ENCODE results near the gene CELSR1.

The CELSR1 gene

DNA sequence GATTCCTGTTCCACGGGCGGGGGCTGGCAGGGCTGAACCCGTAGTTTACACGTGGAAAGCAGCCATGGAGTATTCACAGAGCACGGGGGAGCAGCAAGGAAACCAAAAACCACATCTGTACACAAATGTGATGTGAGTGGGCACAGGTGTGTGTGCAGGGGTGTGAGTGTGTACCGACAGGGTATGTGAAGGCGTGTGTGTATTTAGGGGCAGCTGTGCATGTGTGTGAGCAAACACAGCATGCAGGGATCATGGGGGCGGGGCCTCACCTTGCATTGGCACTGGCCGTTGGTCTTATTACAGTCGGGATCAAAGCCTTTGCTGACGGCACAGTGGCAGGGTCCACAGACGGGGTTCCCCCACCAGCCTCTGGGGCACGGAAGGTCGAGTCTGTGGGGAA, 143.5 kb downstream of the CELSR1 start:
- no peaks in the 10 kb centered on the region for H4K20me1 ChIP-seq (ENCODE audit: insufficient read depth)
- H3K27me3 ChIP-seq (ENCODE audit: insufficient read depth, low read depth) = peaks cover 33% of the 10 kb centered on the region; the same call in 1 of the 2 replicates
- no peak overlapping the region for H3K9ac ChIP-seq
- no peak overlapping the region for H2AFZ ChIP-seq (ENCODE audit: low read depth)
- H3K79me2 ChIP-seq (ENCODE audit: insufficient read depth, low read depth) = no peaks in the 10 kb centered on the region
- TF ChIP-seq, protein P1, sequence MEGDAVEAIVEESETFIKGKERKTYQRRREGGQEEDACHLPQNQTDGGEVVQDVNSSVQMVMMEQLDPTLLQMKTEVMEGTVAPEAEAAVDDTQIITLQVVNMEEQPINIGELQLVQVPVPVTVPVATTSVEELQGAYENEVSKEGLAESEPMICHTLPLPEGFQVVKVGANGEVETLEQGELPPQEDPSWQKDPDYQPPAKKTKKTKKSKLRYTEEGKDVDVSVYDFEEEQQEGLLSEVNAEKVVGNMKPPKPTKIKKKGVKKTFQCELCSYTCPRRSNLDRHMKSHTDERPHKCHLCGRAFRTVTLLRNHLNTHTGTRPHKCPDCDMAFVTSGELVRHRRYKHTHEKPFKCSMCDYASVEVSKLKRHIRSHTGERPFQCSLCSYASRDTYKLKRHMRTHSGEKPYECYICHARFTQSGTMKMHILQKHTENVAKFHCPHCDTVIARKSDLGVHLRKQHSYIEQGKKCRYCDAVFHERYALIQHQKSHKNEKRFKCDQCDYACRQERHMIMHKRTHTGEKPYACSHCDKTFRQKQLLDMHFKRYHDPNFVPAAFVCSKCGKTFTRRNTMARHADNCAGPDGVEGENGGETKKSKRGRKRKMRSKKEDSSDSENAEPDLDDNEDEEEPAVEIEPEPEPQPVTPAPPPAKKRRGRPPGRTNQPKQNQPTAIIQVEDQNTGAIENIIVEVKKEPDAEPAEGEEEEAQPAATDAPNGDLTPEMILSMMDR (conservative IDR thresholded peaks at IDR 0.05; ENCODE audit: low read depth, low read length) = no peak
- H3K4me3 ChIP-seq (IDR thresholded peaks at IDR 0.05; ENCODE audit: insufficient read depth, low read depth, low read length) = no peak overlapping the region
- no peaks in the 10 kb centered on the region for H3K36me3 ChIP-seq (ENCODE audit: insufficient read depth)
- H3K27ac ChIP-seq = no peak overlapping the region
- no peaks in the 10 kb centered on the region for H3K4me1 ChIP-seq (ENCODE audit: low read depth, poor library complexity, severe bottlenecking)
- H3K4me2 ChIP-seq = no peak overlapping the region

DNA sequence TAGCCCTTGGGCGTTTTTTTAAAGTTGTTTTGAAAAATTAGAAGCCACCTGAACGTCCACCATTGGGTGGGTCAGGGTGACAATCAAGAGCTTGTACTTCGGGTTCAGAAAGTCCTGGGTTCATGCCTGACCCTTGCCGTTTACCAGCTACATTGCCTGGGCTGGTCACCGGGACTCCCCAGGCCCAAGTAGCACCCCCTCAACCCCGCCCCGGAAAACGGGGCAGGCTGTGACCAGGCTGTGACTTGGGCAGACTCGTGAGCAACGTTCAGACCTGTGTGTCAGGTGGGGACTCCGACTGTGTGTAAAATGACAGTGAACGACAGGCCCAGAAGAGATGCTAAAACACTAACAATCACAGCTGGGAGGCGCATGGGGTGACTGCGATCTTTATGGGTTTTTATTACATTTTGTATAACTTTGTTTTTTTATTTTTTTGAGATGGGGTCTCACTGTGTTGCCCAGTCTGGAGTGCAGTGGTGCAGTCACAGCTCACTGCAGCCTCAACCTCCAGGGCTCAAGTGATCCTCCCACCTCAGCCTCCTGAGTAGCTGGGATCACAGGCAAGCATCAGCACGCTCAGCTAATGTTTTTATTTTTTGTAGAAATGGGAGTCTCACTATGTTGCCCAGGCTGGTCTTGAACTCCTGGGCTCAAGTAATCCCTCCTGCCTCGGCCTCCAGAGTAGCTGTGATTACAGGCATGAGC, 145.1 kb downstream of the CELSR1 start:
- Histone ChIP-seq H3K36me3 (ENCODE audit: insufficient read depth) (no peaks in the 10 kb centered on the region), H3K79me2 (ENCODE audit: insufficient read depth, low read depth) (no peaks in the 10 kb centered on the region), H4K20me1 (ENCODE audit: insufficient read depth) (no peaks in the 10 kb centered on the region), H3K27ac (no peak overlapping the region), H3K4me1 (ENCODE audit: low read depth, poor library complexity, severe bottlenecking) (no peaks in the 10 kb centered on the region), H3K4me3 (IDR thresholded peaks at IDR 0.05; ENCODE audit: insufficient read depth, low read depth, low read length) (no peak overlapping the region), H3K9ac (no peak overlapping the region), H2AFZ (ENCODE audit: low read depth) (no peak overlapping the region), H3K27me3 (ENCODE audit: insufficient read depth, low read depth) (peaks cover 37% of the 10 kb centered on the region; the same call in 1 of the 2 replicates), H3K4me2 (no peak overlapping the region)
- TF ChIP-seq, protein P1 (conservative IDR thresholded peaks at IDR 0.05; ENCODE audit: low read depth, low read length) = no peak

DNA sequence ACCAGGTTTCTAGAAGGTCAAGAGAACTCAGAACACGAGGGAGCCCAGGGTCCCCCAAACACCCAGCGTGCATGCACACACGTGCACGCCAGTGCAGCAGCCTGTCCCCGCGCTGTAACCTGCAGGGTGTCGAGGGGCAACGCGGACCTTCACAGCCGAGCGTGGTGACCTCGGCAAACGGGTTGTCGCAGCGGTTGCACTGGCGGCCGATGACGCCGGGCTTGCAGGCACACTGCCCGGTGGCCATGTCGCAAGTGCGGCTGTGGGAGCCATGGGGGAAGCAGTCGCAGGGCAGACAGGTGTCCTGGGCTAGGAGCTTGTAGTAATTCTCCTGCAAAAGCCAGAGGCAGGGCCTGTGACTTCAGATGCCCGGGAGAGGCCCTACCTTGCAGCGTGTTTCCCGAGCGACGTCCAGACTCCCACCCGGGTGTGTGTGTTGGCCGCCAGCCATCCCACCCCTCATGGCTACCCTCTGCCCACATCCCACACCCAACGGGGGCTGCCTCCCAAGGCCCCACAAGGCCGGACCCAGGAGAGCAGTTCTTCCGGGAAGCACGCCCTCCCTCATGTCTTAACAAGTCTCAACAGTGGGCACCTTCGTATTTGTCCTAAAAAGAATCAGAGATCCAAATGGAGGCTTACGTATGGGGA, 145.8 kb downstream of the CELSR1 start:
- Histone ChIP-seq H3K4me3 (IDR thresholded peaks at IDR 0.05; ENCODE audit: insufficient read depth, low read depth, low read length) (no peak overlapping the region), H2AFZ (ENCODE audit: low read depth) (no peak overlapping the region), H3K4me1 (ENCODE audit: low read depth, poor library complexity, severe bottlenecking) (no peaks in the 10 kb centered on the region), H3K36me3 (ENCODE audit: insufficient read depth) (no peaks in the 10 kb centered on the region), H3K4me2 (no peak overlapping the region), H3K9ac (no peak overlapping the region), H3K27me3 (ENCODE audit: insufficient read depth, low read depth) (peaks cover 44% of the 10 kb centered on the region; the same call in 1 of the 2 replicates), H3K27ac (no peak overlapping the region), H4K20me1 (ENCODE audit: insufficient read depth) (no peaks in the 10 kb centered on the region), H3K79me2 (ENCODE audit: insufficient read depth, low read depth) (no peaks in the 10 kb centered on the region)
- TF ChIP-seq, protein P1 (conservative IDR thresholded peaks at IDR 0.05; ENCODE audit: low read depth, low read length) = no peak

DNA sequence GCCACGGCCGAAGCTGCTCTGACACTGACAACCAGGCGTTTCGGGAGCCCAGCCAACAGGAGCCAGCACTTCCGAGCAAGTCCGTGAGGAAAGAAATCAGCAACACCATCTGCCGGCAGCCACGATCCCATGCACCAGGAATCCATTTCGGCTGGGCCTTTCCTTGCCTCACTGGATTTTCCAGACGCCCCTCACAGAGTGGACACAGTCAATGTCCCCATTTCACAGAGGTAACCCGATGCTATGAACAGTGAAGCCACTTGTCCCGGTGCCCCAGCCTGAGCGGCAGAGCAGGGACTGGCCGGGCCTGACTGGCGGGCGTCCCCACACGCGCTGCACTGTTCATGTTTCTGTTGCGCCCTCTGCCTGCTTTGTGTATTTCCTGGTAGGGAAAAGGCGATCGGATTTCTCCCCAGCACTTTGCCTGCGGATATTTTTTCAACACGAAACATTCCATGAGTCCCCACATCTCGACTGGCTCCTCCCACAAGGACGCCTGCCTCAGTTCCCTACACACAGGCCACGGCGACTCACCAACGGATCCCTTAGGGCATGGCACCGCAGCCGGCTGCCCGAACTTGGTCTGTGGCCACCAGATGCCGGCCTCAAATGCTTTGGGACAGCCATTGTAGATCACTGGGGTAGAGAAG, 146.6 kb downstream of the CELSR1 start:
- Histone ChIP-seq H3K4me1 (ENCODE audit: low read depth, poor library complexity, severe bottlenecking) (no peaks in the 10 kb centered on the region), H3K79me2 (ENCODE audit: insufficient read depth, low read depth) (no peaks in the 10 kb centered on the region), H4K20me1 (ENCODE audit: insufficient read depth) (no peaks in the 10 kb centered on the region), H3K27me3 (ENCODE audit: insufficient read depth, low read depth) (peaks cover 45% of the 10 kb centered on the region; the same call in 1 of the 2 replicates), H2AFZ (ENCODE audit: low read depth) (no peak overlapping the region), H3K4me3 (IDR thresholded peaks at IDR 0.05; ENCODE audit: insufficient read depth, low read depth, low read length) (no peak overlapping the region), H3K36me3 (ENCODE audit: insufficient read depth) (no peaks in the 10 kb centered on the region), H3K27ac (no peak overlapping the region), H3K4me2 (no peak overlapping the region), H3K9ac (no peak overlapping the region)
- TF ChIP-seq, protein P1 (conservative IDR thresholded peaks at IDR 0.05; ENCODE audit: low read depth, low read length) = no peak
